Renal cortex interstitium (tissue), 11 donors: ENCODE results near the gene HTRA1. TPM values are rescaled to one million over a fixed set of nuclear protein-coding genes. Genes with fewer than 3 reads are reported as not detected.

Experiments used
- DNase-seq, 11 donors: peaks; one replicate each; pipeline ENCODE4 v3.0.0-alpha.2; 2013; ENCODE audit warnings: low read depth in 9 of 11, low spot score in 4 of 11; ENCODE audit errors: extremely low read depth in 1 of 11
- polyA plus RNA-seq, 3 donors: library from polyadenylated mRNA; unstranded; fragments of 120-200 nt; gene quantifications; one replicate each; pipeline ENCODE4 v1.2.1, GENCODE V29; 2013; ENCODE audit not compliant: insufficient read length in 3 of 3

HTRA1 gene
- polyA plus RNA-seq, 3 donors, result 158 to 183 (median 158) TPM

- DNase-seq, result no peak
These were observed 15.4 kb upstream of the HTRA1 start for GRCh38 chr10:122445904-122446303.

GRCh38 chr10:122446668-122447423, 14.5 kb upstream of the HTRA1 start:
- DNase-seq, result no peak

GRCh38 chr10:122448600-122448999, 12.8 kb upstream of the HTRA1 start:
- no peak for DNase-seq

- no peak for DNase-seq
These were observed 12.2 kb upstream of the HTRA1 start for GRCh38 chr10:122449153-122449552.

- no peak for DNase-seq
These were observed 10.9 kb upstream of the HTRA1 start for GRCh38 chr10:122450353-122450990.

- DNase-seq, result no peak
These were observed 7.3 kb upstream of the HTRA1 start for GRCh38 chr10:122454071-122454470.

- DNase-seq, result no peak
These were observed 6.7 kb upstream of the HTRA1 start, which contains the start of gene ARMS2 for GRCh38 chr10:122454603-122455080. ARMS2 (plus strand) TSS chr10:122454653; CDS start chr10:122454728, 75 bp downstream.

- no peak for DNase-seq
These were observed 5.8 kb upstream of the HTRA1 start for GRCh38 chr10:122455376-122456079.

GRCh38 chr10:122457934-122458333, 3.4 kb upstream of the HTRA1 start:
- no peak for DNase-seq

- DNase-seq, result no peak
These were observed 2.7 kb upstream of the HTRA1 start for GRCh38 chr10:122458693-122459092.

- no peak for DNase-seq
These were observed 1.6 kb upstream of the HTRA1 start for GRCh38 chr10:122459561-122460273.

GRCh38 chr10:122460891-122461293, 461 bp upstream of the HTRA1 start:
- no peak for DNase-seq

- no peak for DNase-seq
These were observed 578 bp downstream of the HTRA1 start for GRCh38 chr10:122461729-122462532.

GRCh38 chr10:122462533-122463465, 1.4 kb downstream of the HTRA1 start:
- DNase-seq, result no peak

GRCh38 chr10:122463466-122464249, 2.3 kb downstream of the HTRA1 start:
- no peak for DNase-seq

GRCh38 chr10:122464250-122464510, 2.8 kb downstream of the HTRA1 start:
- DNase-seq, result no peak

- DNase-seq, result no peak
These were observed 3.2 kb downstream of the HTRA1 start for GRCh38 chr10:122464586-122464985.
